GM12873 (cell line): ENCODE data around the gene MTCL3.
A peak's percentile ranks its signal among the peaks of the same experiment; 100 is the strongest.

Experiments used
- TF ChIP-seq, protein P1 (sequence below): IDR thresholded peaks from 2 replicates; pipeline ENCODE4 v1.5.1; 2012; ENCODE audit warnings: low read depth, mild to moderate bottlenecking, moderate library complexity, low read length, control low read depth; ENCODE audit not compliant: insufficient read depth; ENCODE audit errors: missing control alignments

Gene MTCL3

DNA sequence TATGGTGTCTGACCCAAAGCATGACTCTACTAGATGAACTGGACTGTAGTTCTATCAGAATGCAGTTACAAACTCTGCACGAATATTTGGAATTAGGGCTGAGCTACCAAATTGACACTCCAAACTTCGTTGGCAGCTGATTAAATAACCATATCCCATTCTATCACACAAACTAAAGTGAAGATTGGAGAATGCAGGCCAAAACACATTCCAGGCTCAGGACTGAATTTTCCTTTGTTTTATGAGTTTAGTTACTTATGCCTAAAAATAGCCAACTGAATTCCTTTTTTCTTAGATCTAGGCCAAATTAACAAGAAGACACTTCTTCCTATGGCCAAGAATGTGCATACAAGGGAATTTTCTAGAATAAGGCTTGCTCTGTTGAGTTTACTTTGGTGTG is 50.2 kb downstream of the MTCL3 start:
- TF ChIP-seq, protein P1, sequence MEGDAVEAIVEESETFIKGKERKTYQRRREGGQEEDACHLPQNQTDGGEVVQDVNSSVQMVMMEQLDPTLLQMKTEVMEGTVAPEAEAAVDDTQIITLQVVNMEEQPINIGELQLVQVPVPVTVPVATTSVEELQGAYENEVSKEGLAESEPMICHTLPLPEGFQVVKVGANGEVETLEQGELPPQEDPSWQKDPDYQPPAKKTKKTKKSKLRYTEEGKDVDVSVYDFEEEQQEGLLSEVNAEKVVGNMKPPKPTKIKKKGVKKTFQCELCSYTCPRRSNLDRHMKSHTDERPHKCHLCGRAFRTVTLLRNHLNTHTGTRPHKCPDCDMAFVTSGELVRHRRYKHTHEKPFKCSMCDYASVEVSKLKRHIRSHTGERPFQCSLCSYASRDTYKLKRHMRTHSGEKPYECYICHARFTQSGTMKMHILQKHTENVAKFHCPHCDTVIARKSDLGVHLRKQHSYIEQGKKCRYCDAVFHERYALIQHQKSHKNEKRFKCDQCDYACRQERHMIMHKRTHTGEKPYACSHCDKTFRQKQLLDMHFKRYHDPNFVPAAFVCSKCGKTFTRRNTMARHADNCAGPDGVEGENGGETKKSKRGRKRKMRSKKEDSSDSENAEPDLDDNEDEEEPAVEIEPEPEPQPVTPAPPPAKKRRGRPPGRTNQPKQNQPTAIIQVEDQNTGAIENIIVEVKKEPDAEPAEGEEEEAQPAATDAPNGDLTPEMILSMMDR: no peak

DNA sequence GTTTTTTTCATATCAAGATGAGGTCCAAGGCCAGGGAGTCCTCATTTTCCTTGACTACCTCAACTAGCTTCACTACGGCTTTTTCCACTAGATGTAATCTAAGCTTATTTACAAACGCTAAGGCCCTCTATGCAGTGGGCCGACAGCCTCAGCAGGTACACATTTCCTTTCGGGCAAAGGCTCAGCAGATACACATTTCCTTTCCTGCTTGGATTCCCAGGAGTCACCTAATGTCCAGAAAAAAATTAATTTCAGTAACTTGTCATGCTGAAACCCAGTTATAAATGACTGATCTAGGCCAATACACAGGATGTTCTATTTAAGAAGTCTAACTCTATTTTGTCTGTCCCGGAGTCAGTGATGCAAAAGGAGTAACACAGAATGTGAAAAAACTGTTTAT is 52.7 kb downstream of the MTCL3 start:
- TF ChIP-seq, protein P1: no peak

DNA sequence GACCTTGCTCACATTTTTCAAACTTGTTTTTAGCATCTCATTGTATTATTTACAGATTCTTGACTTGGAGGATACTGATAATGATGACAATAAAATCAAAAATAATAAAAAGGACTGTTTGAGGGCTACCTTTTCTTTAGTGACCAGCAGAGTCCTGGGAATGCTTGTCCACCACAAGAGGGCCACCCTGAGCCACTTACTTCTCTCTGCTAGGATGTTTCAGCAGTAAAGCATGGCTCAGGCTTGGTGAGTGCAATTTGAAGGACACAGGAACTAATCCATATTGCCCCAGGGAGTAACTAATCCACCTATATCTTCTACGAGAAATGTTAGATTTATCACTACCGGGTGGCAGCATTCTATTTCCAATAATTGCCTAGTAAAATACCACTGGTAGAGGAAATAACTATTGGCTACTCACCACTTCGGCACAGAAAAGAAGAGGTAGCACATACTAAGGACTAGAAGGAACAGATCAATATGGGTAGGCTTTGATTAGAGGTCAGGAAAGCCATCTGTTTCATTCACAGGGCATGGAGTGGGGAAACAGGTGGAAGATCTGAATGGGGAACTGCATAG is 54.2 kb downstream of the MTCL3 start:
- TF ChIP-seq, protein P1: peak; percentile 86

DNA sequence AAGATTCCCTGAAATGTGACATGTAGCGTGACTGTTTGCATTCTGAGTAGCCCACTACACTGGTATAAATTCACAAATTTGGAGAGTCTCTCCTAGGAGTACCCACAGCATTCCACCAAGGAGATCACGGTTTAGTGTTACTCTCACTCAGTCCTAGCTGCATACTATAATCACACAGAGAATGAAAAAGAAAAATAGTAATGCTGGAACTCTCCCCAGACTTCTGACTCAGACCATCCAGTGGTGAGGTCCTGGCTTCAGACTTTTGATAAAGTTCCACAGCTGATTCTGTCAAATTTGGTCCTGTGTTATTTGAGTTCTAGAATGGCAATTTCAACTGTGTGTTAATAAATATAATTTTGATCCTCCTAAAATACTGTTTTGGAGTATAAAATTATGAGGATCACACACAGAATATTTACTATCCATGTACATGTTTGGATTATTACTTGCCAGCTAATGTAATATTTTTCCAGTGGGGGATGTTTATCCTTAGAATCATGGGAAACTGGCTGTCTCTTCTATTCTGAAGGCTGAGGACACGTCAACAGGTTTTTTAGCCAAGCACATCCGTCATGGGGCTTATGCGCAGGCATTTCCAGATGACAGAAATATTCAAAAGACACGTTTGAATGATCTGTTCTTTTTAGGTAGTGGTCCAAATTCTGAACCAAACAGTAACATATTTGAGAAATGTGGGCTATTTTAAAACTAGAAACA is 54.8 kb downstream of the MTCL3 start:
- TF ChIP-seq, protein P1: no peak

DNA sequence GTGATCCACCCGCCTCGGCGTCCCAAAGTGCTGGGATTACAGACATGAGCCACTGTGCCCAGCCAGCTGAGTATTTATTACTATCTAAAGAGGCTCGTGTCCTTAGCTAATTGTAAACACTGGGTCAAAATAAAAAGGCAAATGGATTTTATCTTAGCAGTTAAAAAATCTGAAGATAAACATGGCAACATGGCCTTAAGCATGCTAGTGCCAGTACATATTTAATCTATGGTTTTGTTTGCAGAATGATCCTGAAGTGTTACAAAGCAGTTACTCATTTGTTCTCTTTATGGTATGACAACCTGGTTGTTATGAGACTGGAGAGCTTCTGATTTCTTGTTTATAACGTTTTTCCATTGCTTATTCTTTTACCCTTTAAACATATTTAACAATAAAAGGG is 56.1 kb downstream of the MTCL3 start:
- TF ChIP-seq, protein P1: no peak

DNA sequence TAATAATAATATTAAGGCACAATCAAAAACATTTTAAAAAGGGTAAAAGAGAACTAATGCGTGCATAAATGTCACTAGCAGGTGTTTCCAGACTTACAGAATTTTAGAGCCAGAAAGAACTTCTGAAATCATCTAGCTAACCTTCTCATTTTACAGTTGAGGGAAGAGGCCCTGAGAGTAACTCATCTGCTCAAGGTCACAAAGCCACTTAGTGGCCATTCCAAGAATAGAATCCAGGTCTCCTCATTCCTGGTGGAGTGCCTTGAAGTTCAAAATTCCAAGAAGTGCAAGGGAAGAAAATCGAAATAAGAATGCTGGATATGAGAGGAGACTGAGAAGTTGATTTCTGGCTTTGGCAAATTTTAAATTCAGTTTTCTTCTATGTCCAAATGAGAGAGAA is 56.8 kb downstream of the MTCL3 start:
- TF ChIP-seq, protein P1: no peak

DNA sequence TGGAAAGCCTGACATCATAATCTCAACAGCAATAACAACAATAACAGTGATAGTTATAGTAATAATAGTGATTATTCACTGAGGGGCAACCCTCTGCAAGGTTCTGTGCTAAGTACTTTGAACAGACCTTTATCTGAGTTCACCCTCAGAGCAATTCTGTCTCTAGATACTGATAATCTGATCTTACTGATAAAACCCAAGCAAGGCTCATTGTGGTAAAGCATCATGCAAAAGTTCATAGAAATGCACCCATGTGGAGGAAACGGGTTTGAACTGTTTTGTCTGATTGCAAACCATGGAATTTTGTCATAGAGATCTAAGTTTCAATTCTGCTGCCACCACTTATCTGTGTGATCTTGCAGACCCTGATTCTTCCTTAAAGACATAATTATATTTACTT is 58.7 kb downstream of the MTCL3 start:
- TF ChIP-seq, protein P1: no peak
